Measurements from ENCODE around the gene GXYLT1.
A peak's percentile ranks its signal among the peaks of the same experiment; 100 is the strongest.

GXYLT1 gene

GRCh38 chr12:42144158-42144407 is 591 bp downstream of the GXYLT1 start:
- DNase-seq (ENCODE audit: low spot score) = no peak
- TF ChIP-seq CTCF (IDR thresholded peaks at IDR 0.05; ENCODE audit: extremely low read depth, missing control alignments) = no peak

GRCh38 chr12:42143452-42144157 is 1.1 kb downstream of the GXYLT1 start:
- no peak for TF ChIP-seq CTCF (IDR thresholded peaks at IDR 0.05; ENCODE audit: extremely low read depth, missing control alignments)
- DNase-seq (ENCODE audit: low spot score) = peak; percentile 29

GRCh38 chr12:42141981-42142606 is 2.6 kb downstream of the GXYLT1 start:
- no peak for TF ChIP-seq CTCF (IDR thresholded peaks at IDR 0.05; ENCODE audit: extremely low read depth, missing control alignments)
- no peak for DNase-seq (ENCODE audit: low spot score)

GRCh38 chr12:42140901-42141300 is 3.8 kb downstream of the GXYLT1 start:
- no peak for DNase-seq (ENCODE audit: low spot score)
- TF ChIP-seq CTCF (IDR thresholded peaks at IDR 0.05; ENCODE audit: extremely low read depth, missing control alignments) = no peak

- no peak for DNase-seq (ENCODE audit: low spot score)
- no peak for TF ChIP-seq CTCF (IDR thresholded peaks at IDR 0.05; ENCODE audit: extremely low read depth, missing control alignments)
Observed at GRCh38 chr12:42135259-42135814, 9.3 kb downstream of the GXYLT1 start.

GRCh38 chr12:42130672-42131402 is 13.8 kb downstream of the GXYLT1 start:
- DNase-seq (ENCODE audit: low spot score) = no peak
- TF ChIP-seq CTCF (IDR thresholded peaks at IDR 0.05; ENCODE audit: extremely low read depth, missing control alignments) = no peak

- peak; percentile 18 for TF ChIP-seq CTCF (IDR thresholded peaks at IDR 0.05; ENCODE audit: extremely low read depth, missing control alignments)
- DNase-seq (ENCODE audit: low spot score) = no peak
Observed at GRCh38 chr12:42129595-42130204, 15.0 kb downstream of the GXYLT1 start.

Measured in GM20000 (cell line).